Ascending aorta (tissue), 2 donors: Measurements from ENCODE around the gene CD48. TPM values are rescaled to one million over a fixed set of nuclear protein-coding genes. Genes with fewer than 3 reads are reported as not detected.

Experiments
- DNase-seq, 2 donors: peaks; one replicate each; pipeline ENCODE4 v3.0.0-alpha.2; 2019; ENCODE audit warnings: low spot score in 2 of 2
- H3K27ac ChIP-seq, 2 donors: fragments of 200-600 bp; sonication (generic); one replicate each; pipeline ENCODE4 v1.5.1; 2016 to 2017; ENCODE audit warnings: mild to moderate bottlenecking in 1 of 2
- H3K27me3 ChIP-seq: fragments of 200-600 bp; sonication (generic); one replicate; pipeline ENCODE4 v1.5.1; 2017
- H3K36me3 ChIP-seq, 2 donors: fragments of 200-600 bp; sonication (generic); one replicate each; pipeline ENCODE4 v1.5.1; 2016
- H3K4me1 ChIP-seq, 2 donors: fragments of 200-600 bp; sonication (generic); one replicate each; pipeline ENCODE4 v1.5.1; 2016 to 2017; ENCODE audit warnings: mild to moderate bottlenecking in 1 of 2
- H3K4me3 ChIP-seq, 2 donors: fragments of 200-600 bp; sonication (generic); one replicate each; pipeline ENCODE4 v1.5.1; 2016 to 2017; ENCODE audit warnings: mild to moderate bottlenecking in 1 of 2
- H3K9me3 ChIP-seq, 2 donors: fragments of 200-600 bp; sonication (generic); one replicate each; pipeline ENCODE4 v1.5.1; 2016
- intact Hi-C: fragments of 100-400 bp; cut with DNase I; formaldehyde crosslinking; loops from one replicate; pipeline ENCODE4 v1.15.1; 2023
- total RNA-seq: library from RNA; depleted of rRNA; stranded (reverse); fragments of >200 nt; gene quantifications from one replicate; pipeline ENCODE4 v1.1.0, GENCODE V29; 2016
- TF ChIP-seq, protein P1 (sequence below), 3 experiments: fragments of 200-600 bp in 2 of 3; fragments of 450-650 bp in 1 of 3; sonication (generic) in 2 of 3; IDR thresholded peaks; one replicate each; pipeline ENCODE4 v1.5.1; 2016 to 2019; ENCODE audit warnings: antibody characterized with exemption in 3 of 3, mild to moderate bottlenecking in 1 of 3, moderate library complexity in 1 of 3

The CD48 gene
- total RNA-seq, 1 donor from 2014 or later = not detected

DNA sequence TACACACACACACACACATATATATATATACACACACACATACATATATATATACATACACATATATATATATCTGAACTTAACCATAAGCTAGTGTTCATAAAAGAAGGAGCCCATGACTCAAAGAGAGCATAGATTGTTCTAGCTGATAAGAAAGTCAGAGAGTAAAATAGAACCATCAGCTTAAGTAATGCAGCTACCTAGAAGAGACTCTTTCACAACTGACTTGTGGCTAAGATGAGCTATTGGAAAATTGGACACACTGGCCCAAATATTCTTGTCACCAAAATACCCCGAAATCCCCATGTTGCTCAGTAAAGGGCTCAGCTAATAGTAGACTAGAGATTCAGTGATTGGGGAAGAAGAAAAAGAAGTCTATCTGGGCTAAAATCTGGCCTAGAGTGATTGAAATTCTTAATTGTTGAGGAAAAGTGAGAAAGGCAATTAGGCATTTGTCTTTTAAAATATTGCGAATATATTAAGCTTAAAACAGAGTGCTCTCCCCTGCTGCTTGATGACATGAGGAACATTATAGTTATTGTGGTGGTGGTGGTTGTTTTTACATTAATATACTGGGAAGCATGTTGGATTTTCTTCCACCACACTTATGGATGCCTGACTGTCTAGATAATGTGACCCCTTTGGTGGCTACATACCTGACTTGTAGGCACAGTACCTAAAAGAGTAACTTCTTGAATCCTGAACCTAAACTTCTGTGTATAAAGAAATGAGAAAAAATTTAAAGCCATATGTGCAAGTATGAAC is 71.1 kb downstream of the CD48 start:
- Histone ChIP-seq H3K27ac (no peak overlapping the region), H3K9me3 (no peaks in the 10 kb centered on the region), H3K4me3 (no peak overlapping the region), H3K4me1 (no peaks in the 10 kb centered on the region), H3K36me3 (no peaks in the 10 kb centered on the region), H3K27me3 (no peaks in the 10 kb centered on the region)
- TF ChIP-seq, protein P1, sequence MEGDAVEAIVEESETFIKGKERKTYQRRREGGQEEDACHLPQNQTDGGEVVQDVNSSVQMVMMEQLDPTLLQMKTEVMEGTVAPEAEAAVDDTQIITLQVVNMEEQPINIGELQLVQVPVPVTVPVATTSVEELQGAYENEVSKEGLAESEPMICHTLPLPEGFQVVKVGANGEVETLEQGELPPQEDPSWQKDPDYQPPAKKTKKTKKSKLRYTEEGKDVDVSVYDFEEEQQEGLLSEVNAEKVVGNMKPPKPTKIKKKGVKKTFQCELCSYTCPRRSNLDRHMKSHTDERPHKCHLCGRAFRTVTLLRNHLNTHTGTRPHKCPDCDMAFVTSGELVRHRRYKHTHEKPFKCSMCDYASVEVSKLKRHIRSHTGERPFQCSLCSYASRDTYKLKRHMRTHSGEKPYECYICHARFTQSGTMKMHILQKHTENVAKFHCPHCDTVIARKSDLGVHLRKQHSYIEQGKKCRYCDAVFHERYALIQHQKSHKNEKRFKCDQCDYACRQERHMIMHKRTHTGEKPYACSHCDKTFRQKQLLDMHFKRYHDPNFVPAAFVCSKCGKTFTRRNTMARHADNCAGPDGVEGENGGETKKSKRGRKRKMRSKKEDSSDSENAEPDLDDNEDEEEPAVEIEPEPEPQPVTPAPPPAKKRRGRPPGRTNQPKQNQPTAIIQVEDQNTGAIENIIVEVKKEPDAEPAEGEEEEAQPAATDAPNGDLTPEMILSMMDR (IDR thresholded peaks at IDR 0.05) = no peak
- DNase-seq = no peak
- intact Hi-C loops = no loop called here

DNA sequence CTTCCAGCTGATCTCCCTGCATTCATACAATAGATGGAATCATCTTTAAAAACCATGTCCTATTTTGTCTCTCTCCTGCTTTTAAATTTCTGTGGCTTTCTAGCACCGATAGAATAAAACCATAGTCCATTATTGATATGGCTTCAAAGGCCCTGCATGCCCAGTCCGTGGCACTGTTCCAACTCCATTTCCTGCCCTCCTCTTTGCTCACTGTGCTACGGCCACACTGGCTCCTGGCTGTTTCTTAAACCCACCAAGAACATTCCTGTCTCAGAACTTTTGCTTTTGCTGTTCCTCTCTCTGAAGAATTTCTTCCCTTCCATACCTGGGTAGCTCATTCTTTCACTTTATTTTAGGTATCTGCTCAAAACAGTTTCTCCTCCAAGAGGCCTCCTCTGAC is 72.0 kb downstream of the CD48 start:
- Histone ChIP-seq H3K4me1 (no peaks in the 10 kb centered on the region), H3K27me3 (no peaks in the 10 kb centered on the region), H3K36me3 (no peaks in the 10 kb centered on the region), H3K27ac (no peak overlapping the region), H3K4me3 (no peak overlapping the region), H3K9me3 (no peaks in the 10 kb centered on the region)
- intact Hi-C loops = no loop called here
- no peak for DNase-seq
- TF ChIP-seq, protein P1 (IDR thresholded peaks at IDR 0.05) = no peak

DNA sequence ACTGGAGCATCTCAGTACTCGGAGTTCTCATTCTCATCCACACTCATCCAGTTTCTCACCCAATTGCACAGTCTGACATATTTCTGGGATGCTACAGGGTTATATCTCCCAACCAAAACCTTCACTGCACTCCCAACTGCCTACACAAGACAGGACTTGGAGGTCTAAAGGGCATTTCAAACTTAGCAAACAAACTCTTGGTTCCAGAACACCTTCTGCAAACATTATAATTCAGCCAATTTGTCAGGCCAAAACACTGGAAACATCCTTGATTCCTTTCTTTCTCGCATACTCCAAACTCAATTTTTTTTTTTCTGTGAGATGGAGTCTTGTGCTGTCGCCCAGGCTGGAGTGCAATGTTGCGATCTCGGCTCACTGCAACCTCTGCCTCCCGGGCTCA is 72.7 kb downstream of the CD48 start:
- TF ChIP-seq, protein P1 (IDR thresholded peaks at IDR 0.05) = no peak
- no peak for DNase-seq
- H3K27me3 ChIP-seq = no peaks in the 10 kb centered on the region
- no peaks in the 10 kb centered on the region for H3K4me1 ChIP-seq
- no peaks in the 10 kb centered on the region for H3K36me3 ChIP-seq
- H3K9me3 ChIP-seq = no peaks in the 10 kb centered on the region
- no peak overlapping the region for H3K4me3 ChIP-seq
- no peak overlapping the region for H3K27ac ChIP-seq
- intact Hi-C loops = no loop called here

DNA sequence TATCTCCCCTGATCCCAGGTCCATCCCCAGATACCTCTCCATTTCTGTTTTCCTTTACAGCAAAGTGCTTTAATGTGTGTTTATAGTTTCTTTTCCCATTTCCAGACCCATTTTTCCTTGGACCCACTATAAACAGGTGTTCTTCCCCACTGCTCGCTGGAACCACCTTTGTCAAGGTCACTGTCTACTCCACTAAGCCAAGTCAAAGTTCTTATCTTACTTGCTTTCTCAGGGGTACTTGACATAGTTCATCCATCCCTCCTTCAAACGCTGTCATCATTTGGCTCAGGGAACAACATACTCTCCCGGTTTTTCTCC is 73.1 kb downstream of the CD48 start:
- intact Hi-C loops = no loop called here
- Histone ChIP-seq H3K27me3 (no peaks in the 10 kb centered on the region), H3K9me3 (no peaks in the 10 kb centered on the region), H3K36me3 (no peaks in the 10 kb centered on the region), H3K4me3 (no peak overlapping the region), H3K4me1 (no peaks in the 10 kb centered on the region), H3K27ac (no peak overlapping the region)
- TF ChIP-seq, protein P1 (IDR thresholded peaks at IDR 0.05) = no peak
- no peak for DNase-seq

DNA sequence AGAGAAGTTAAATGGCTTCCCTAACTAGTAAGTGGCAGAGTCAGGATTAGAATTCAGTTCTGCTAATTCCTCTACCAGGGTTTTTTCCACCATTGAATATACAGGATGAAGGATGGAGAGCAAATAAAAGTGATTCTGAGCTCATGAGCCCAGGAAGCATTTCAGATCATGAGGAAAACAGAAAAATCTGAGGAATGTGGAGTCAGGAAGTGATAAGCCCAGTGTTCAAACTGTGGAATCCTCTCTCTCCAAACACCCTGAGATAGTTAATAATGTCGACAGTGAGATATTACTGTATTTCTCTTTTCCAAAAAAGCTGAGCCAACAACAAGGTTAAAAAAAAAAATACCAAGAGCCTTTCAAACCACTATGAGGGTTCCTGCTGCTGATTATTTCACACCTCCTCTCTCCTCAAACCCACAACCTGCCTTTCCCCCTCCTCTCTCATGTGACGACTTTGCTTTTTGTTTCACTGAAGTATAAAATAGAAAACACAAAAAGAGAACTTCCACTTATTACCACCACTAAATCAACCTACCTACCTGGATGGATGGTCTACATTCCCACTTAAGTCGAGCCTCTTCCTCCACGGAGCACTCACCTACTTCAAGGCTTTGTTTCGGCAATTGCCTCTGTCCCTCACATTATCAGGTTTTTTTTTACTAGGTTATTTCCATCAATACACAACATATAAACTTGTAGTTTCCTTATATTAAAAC is 73.6 kb downstream of the CD48 start:
- no peaks in the 10 kb centered on the region for H3K9me3 ChIP-seq
- H3K4me3 ChIP-seq = no peak overlapping the region
- no peak overlapping the region for H3K27ac ChIP-seq
- no peak for DNase-seq
- H3K4me1 ChIP-seq = no peaks in the 10 kb centered on the region
- intact Hi-C loops = no loop called here
- no peaks in the 10 kb centered on the region for H3K36me3 ChIP-seq
- TF ChIP-seq, protein P1 (IDR thresholded peaks at IDR 0.05) = no peak
- H3K27me3 ChIP-seq = no peaks in the 10 kb centered on the region
